Ectodermal cell (in vitro differentiated cells): ENCODE measurements around the gene METRN.

Experiments used
- H3K27ac ChIP-seq: 2 replicates; pipeline ENCODE4 v1.7.0; 2013; ENCODE audit warnings: mild to moderate bottlenecking, low read depth, low read length; ENCODE audit not compliant: insufficient read depth, poor library complexity, severe bottlenecking
- H3K27me3 ChIP-seq: 2 replicates; pipeline ENCODE4 v1.7.0; 2013; ENCODE audit warnings: mild to moderate bottlenecking, low read length; ENCODE audit not compliant: insufficient read depth, control insufficient read depth, poor library complexity, severe bottlenecking
- H3K36me3 ChIP-seq: one replicate; pipeline ENCODE4 v1.7.0; 2013; ENCODE audit warnings: low read length; ENCODE audit not compliant: control insufficient read depth, insufficient read depth
- H3K4me1 ChIP-seq: one replicate; pipeline ENCODE4 v1.7.0; 2013; ENCODE audit warnings: low read length; ENCODE audit not compliant: control insufficient read depth, insufficient read depth
- H3K4me3 ChIP-seq: 2 replicates; pipeline ENCODE4 v1.7.0; 2013; ENCODE audit warnings: low read depth, low read length, control low read depth; ENCODE audit not compliant: insufficient read depth
- H3K9me3 ChIP-seq: 2 replicates; pipeline ENCODE4 v1.7.0; 2013; ENCODE audit warnings: mild to moderate bottlenecking, low read length, moderate library complexity; ENCODE audit not compliant: control insufficient read depth
- WGBS, 2 experiments: methylation state at CpG; one replicate each; pipeline ENCODE4 v1.1.7; 2013; ENCODE audit warnings: missing lambda C conversion rate in 2 of 2; 5-methylcytosine and 5-hydroxymethylcytosine counted together

Gene METRN

GRCh38 chr16:678209-678857, 36.6 kb upstream of the METRN start:
- WGBS, 2 experiments, result 94 to 95% methylated on average over 21 of the region's 21 CpGs
- H3K27me3 ChIP-seq, result peaks cover 12% of the 10 kb centered on the region
- no peak overlapping the region for H3K27ac ChIP-seq
- no peaks in the 10 kb centered on the region for H3K9me3 ChIP-seq
- H3K36me3 ChIP-seq, result peaks cover 15% of the 10 kb centered on the region
- peaks cover 20% of the 10 kb centered on the region for H3K4me1 ChIP-seq
- no peak overlapping the region for H3K4me3 ChIP-seq

- Histone ChIP-seq H3K36me3 (peaks cover 15% of the 10 kb centered on the region), H3K27me3 (peaks cover 12% of the 10 kb centered on the region), H3K27ac (no peak overlapping the region), H3K9me3 (no peaks in the 10 kb centered on the region), H3K4me1 (peaks cover 21% of the 10 kb centered on the region), H3K4me3 (peak overlapping the region; percentile 42)
- 32 to 34% methylated on average over 50 to 52 of the region's 52 CpGs for WGBS, 2 experiments
These were observed 35.8 kb upstream of the METRN start for GRCh38 chr16:678858-679813.

- Histone ChIP-seq H3K9me3 (no peaks in the 10 kb centered on the region), H3K4me1 (peaks cover 14% of the 10 kb centered on the region), H3K4me3 (peak within 1 kb of the TSS; percentile 77), H3K36me3 (peaks cover 15% of the 10 kb centered on the region), H3K27ac (peak within 1 kb of the TSS; percentile 60), H3K27me3 (peaks cover 12% of the 10 kb centered on the region)
- WGBS, 2 experiments, result 0% methylated on average over 87 to 91 of the region's 91 CpGs
These were observed 34.9 kb upstream of the METRN start, which contains the start of gene STUB1 for GRCh38 chr16:679814-680624. Gene STUB1, plus strand, starts transcription at chr16:680410. Its CDS starts 116 bp downstream, at chr16:680526.

- peaks cover 7% of the 10 kb centered on the region for H3K27me3 ChIP-seq
- peak overlapping the region; percentile 60 for H3K27ac ChIP-seq
- no peaks in the 10 kb centered on the region for H3K9me3 ChIP-seq
- peaks cover 13% of the 10 kb centered on the region for H3K4me1 ChIP-seq
- 1% methylated on average over 38 of the region's 38 CpGs for WGBS, 2 experiments
- H3K4me3 ChIP-seq, result peak overlapping the region; percentile 77
- peaks cover 15% of the 10 kb centered on the region for H3K36me3 ChIP-seq
These were observed 34.3 kb upstream of the METRN start for GRCh38 chr16:680625-680945.

- no peaks in the 10 kb centered on the region for H3K9me3 ChIP-seq
- H3K4me3 ChIP-seq, result peak overlapping the region; percentile 77
- no peak overlapping the region for H3K27ac ChIP-seq
- 66 to 67% methylated on average over 44 of the region's 44 CpGs for WGBS, 2 experiments
- H3K36me3 ChIP-seq, result peaks cover 15% of the 10 kb centered on the region
- peaks cover 13% of the 10 kb centered on the region for H3K4me1 ChIP-seq
- H3K27me3 ChIP-seq, result peaks cover under 1% of the 10 kb centered on the region
These were observed 33.8 kb upstream of the METRN start for GRCh38 chr16:680967-681745.

- Histone ChIP-seq H3K27me3 (no peaks in the 10 kb centered on the region), H3K4me1 (peaks cover 13% of the 10 kb centered on the region), H3K9me3 (no peaks in the 10 kb centered on the region), H3K36me3 (peaks cover 15% of the 10 kb centered on the region), H3K4me3 (no peak overlapping the region), H3K27ac (no peak overlapping the region)
- WGBS, 2 experiments, result 95 to 97% methylated on average over 28 of the region's 28 CpGs
These were observed 33.0 kb upstream of the METRN start for GRCh38 chr16:681746-682427.

- Histone ChIP-seq H3K36me3 (peaks cover 19% of the 10 kb centered on the region), H3K4me1 (peaks cover 13% of the 10 kb centered on the region), H3K9me3 (no peaks in the 10 kb centered on the region), H3K27me3 (no peaks in the 10 kb centered on the region), H3K4me3 (peak overlapping the region; percentile 73), H3K27ac (no peak overlapping the region)
- 93% methylated on average over 36 of the region's 36 CpGs for WGBS, 2 experiments
These were observed 32.2 kb upstream of the METRN start for GRCh38 chr16:682493-683395.

- WGBS, 2 experiments, result 19% methylated on average over 57 of the region's 57 CpGs
- H3K27ac ChIP-seq, result peak overlapping the region; percentile 36
These were observed 31.4 kb upstream of the METRN start for GRCh38 chr16:683396-684070.

More at GRCh38 chr16:683396-684070, 31.4 kb upstream of the METRN start:
- H3K27me3 ChIP-seq, result no peaks in the 10 kb centered on the region
- peak overlapping the region; percentile 73 for H3K4me3 ChIP-seq
- H3K36me3 ChIP-seq, result peaks cover 23% of the 10 kb centered on the region
- no peaks in the 10 kb centered on the region for H3K9me3 ChIP-seq
- peaks cover 13% of the 10 kb centered on the region for H3K4me1 ChIP-seq
